Stimulated activated naive CD8-positive, alpha-beta T cell treated with anti-CD3 and anti-CD28 coated beads, Interleukin-15, Interleukin-2, amounts not matched to agents 100 ng/mL and 50 ng/mL, for 24 hours (primary cell): ENCODE data around the gene SLC17A2.
A peak's percentile ranks its signal among the peaks of the same experiment; 100 is the strongest.
"Not testable (repeated sequence)": the region's sequence is repeated elsewhere in the genome, so short reads cannot be mapped to it uniquely, and the experiment has no call there.

Experiments
- H3K27ac Mint-ChIP-seq: one replicate; pipeline ENCODE4 v1.8.0; 2021; ENCODE audit warnings: mild to moderate bottlenecking, mixed read lengths
- H3K27me3 Mint-ChIP-seq: one replicate; pipeline ENCODE4 v1.8.0; 2021; ENCODE audit warnings: mixed read lengths
- H3K36me3 Mint-ChIP-seq: one replicate; pipeline ENCODE4 v1.8.0; 2021; ENCODE audit warnings: low read depth, mixed read lengths
- H3K4me1 Mint-ChIP-seq: one replicate; pipeline ENCODE4 v1.8.0; 2021; ENCODE audit warnings: low read depth, mixed read lengths
- H3K4me3 Mint-ChIP-seq: one replicate; pipeline ENCODE4 v1.8.0; 2021; ENCODE audit warnings: mild to moderate bottlenecking, mixed read lengths
- H3K9me3 Mint-ChIP-seq: one replicate; pipeline ENCODE4 v1.8.0; 2021; ENCODE audit warnings: mixed read lengths

SLC17A2 gene

DNA sequence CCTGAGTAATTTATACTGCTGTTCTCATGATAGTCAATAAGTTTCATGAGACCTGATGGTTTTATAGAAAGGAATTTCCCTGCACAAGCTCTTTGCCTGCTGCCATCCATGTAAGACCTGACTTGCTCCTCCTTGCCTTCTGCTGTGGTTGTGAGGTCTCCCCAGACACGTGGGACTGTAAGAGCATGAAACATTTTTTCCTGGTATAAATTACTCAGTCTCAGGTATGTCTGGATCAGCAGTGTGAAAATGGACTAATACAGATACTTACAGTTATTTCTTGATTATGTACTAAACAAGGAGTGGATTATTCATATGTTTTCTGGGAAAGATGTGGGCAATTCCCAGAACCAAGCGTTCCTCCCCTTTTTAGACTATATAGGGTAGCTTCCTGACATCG, 30.2 kb upstream of the SLC17A2 start:
- Mint-ChIP-seq H3K9me3 (peaks cover 24% of the 10 kb centered on the region), H3K27me3 (no peaks in the 10 kb centered on the region), H3K4me1 (peaks cover 73% of the 10 kb centered on the region), H3K27ac (peak overlapping the region; percentile 96), H3K36me3 (peaks cover 32% of the 10 kb centered on the region), H3K4me3 (peak overlapping the region; percentile 12)

DNA sequence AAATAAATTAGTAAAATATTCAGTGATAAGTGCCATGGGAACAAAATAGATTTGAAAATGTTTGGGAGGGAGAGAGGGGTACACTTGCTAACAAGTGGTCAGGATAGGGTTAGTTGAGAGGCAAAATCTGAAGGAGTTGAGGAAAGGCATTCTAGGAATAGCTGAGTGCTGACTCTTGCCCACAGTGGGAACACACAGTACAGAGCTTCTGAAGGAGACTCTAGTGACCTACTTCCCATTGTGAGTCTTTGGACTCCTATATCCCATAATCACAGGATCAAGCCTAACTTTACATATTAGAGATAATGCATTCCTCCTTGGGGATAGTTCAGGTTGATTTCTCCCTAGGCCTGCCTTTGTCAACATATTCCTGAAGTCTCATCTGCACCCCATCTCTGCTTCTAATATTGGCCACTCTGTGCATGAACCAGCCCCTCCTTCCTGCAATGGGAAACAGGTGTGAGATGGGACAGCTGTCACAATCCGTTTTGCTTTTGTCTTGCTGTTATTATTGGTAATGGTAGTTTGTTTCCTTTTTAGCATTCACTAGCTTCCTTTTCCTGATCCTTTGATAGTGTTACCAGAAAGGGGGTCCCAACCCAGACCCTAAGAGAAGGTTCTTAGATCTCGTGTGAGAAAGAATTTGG, 29.5 kb upstream of the SLC17A2 start:
- peak overlapping the region; percentile 24 for H3K4me3 Mint-ChIP-seq

DNA sequence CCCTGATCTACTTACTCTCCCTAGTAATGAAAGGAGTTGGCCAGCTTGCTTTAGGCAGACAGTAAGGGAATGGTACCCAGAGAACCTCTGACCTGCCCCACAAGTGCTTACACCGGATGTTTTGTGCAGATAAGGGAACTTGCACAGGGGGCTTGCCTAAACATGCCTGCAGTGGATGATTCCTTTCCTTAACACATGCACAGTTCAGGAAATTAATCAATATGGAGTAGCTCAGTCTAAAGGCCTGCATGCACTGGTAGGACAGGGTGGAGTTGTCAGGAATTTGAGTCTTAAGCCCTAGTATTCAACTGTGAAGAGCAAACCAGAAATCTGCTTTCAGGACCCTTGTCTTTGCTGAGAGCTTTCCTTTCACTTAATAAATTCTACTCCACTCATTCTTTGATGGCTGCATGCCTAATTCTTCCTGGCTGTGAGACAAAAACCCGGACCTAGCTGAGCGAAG, 28.2 kb upstream of the SLC17A2 start:
- peaks cover 22% of the 10 kb centered on the region for H3K36me3 Mint-ChIP-seq
- peak overlapping the region; percentile 33 for H3K27ac Mint-ChIP-seq
- no peaks in the 10 kb centered on the region for H3K27me3 Mint-ChIP-seq
- H3K9me3 Mint-ChIP-seq, result peaks cover 24% of the 10 kb centered on the region
- H3K4me3 Mint-ChIP-seq, result peak overlapping the region; percentile 52
- peaks cover 53% of the 10 kb centered on the region for H3K4me1 Mint-ChIP-seq

More for the DNA sequence above, 29.5 kb upstream of the SLC17A2 start:
- Mint-ChIP-seq H3K36me3 (peaks cover 32% of the 10 kb centered on the region), H3K27me3 (no peaks in the 10 kb centered on the region), H3K4me1 (peaks cover 66% of the 10 kb centered on the region), H3K27ac (peak overlapping the region; percentile 76), H3K9me3 (peaks cover 24% of the 10 kb centered on the region)

DNA sequence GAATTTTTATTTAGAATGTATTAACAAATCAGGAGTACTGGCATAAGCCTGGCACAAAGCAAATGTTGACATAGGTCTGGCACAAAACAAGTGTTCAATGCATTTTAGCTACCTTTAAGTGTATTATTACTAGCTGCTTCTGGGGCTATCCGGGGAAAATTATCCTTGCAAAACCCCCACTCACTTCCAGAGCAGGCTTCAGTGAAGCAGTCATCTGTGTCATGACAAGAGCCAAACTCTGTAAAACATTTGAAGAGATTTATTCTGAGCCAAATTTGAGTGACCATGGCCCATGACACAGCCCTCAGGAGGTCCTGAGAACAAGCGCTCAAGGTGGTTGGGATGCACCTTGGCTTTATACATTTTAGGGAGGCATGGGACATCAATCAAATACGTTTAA, 25.7 kb upstream of the SLC17A2 start:
- peaks cover 22% of the 10 kb centered on the region for H3K9me3 Mint-ChIP-seq
- no peak overlapping the region for H3K27ac Mint-ChIP-seq
- no peaks in the 10 kb centered on the region for H3K27me3 Mint-ChIP-seq
- peaks cover 16% of the 10 kb centered on the region for H3K36me3 Mint-ChIP-seq
- peaks cover 33% of the 10 kb centered on the region for H3K4me1 Mint-ChIP-seq
- H3K4me3 Mint-ChIP-seq, result no peak overlapping the region

DNA sequence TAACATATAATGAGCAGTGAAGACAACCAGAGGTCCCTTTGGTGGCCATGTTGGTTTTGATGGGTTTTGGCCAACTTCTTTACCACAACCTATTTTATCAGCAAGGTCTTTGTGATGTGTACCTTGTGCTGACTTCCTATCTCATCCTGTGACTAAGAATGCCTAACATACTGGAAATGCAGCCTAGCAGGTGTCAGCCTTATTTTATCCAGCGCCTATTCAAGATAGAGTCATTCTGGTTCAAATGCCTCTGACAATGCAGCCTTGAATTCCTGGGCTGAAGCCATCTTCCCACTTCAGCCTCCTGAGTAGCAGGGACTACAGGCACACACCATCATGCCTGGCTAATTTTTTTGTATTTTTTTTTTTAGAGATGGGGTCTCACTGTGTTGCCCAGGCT, 24.3 kb upstream of the SLC17A2 start:
- peaks cover 18% of the 10 kb centered on the region for H3K4me1 Mint-ChIP-seq
- peaks cover 19% of the 10 kb centered on the region for H3K9me3 Mint-ChIP-seq
- no peaks in the 10 kb centered on the region for H3K27me3 Mint-ChIP-seq
- H3K4me3 Mint-ChIP-seq, result no peak overlapping the region
- H3K27ac Mint-ChIP-seq, result no peak overlapping the region
- peaks cover 9% of the 10 kb centered on the region for H3K36me3 Mint-ChIP-seq

DNA sequence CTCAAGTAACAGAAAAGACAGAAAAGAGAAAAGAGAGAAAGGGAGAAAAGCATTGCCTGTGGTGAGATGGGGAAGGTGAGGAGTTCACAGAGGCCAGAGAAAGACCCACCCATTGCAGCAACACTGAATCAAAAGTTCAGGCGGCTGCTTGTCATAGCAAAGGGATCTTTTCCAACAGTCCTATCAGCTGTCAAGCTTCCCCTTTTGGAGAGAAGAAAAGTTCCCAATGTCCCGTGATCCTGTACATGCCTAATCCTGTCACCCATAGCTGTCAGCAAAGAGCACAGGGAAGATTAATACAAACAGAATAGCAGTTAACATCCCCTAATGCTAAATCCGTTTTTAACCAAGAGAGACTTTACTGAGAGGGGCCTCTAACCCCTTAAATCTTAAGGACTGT, 23.2 kb upstream of the SLC17A2 start:
- Mint-ChIP-seq H3K4me3 (no peak overlapping the region), H3K27ac (no peak overlapping the region), H3K9me3 (peaks cover 9% of the 10 kb centered on the region), H3K36me3 (peaks cover 3% of the 10 kb centered on the region), H3K4me1 (peaks cover 8% of the 10 kb centered on the region), H3K27me3 (no peaks in the 10 kb centered on the region)

DNA sequence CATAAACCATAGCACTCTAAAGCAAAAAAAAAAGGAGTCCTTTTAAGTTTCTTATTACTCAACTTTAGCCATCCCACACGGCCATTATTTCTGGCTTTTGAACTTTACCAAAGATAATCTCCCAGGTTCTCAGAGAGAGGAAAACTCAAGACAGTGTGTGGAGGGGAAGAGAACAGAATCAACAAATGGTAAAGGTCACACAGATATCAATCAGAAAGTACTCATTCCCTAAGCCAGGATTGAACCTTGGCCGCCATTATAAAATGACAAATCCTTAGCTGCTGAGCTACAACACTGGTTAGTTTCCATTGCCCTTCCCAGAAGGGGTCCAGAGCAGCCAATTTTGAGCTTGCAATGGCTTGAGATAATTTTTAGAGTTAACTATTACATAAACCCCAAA, 22.0 kb upstream of the SLC17A2 start:
- no peaks in the 10 kb centered on the region for H3K4me1 Mint-ChIP-seq
- H3K4me3 Mint-ChIP-seq, result no peak overlapping the region
- H3K9me3 Mint-ChIP-seq, result peaks cover 5% of the 10 kb centered on the region
- H3K27ac Mint-ChIP-seq, result no peak overlapping the region
- H3K36me3 Mint-ChIP-seq, result no peaks in the 10 kb centered on the region
- H3K27me3 Mint-ChIP-seq, result no peaks in the 10 kb centered on the region

DNA sequence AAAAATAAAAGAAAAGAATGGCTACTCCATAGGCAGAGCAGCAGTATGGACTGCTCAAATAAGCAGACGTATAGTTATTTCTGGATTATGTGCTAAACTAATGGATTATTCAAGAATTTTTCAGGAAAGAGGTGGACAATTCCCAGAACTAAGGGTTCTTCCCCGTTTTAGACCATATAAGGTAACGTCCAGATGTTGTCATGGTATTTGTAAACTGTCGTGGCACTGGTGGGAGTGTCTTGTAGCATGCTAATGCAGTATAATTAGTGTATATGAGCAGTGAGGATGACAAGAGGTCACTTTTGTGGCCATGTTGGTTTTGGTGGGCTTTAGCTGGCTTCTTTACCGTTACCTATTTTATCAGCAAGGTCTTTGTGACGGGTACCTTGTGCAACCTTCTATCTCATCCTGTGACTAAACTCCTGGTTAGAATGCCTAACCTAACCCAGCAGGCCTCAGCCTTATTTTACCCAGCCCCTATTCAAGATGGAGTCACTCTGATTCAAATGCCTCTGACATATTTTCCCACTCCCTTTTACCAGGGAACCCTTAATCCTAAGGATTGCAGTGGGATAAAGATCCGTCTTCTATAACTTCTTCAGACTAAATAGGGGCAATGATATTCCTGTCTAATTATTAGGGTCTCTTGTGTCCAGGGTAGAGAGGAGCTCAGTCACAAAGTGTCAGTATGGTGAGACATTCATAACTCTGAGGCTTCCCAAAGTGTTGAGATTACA, 21.0 kb upstream of the SLC17A2 start:
- peaks cover 5% of the 10 kb centered on the region for H3K9me3 Mint-ChIP-seq
- H3K4me3 Mint-ChIP-seq, result no peak overlapping the region
- no peak overlapping the region for H3K27ac Mint-ChIP-seq
- H3K36me3 Mint-ChIP-seq, result no peaks in the 10 kb centered on the region
- peaks cover 6% of the 10 kb centered on the region for H3K4me1 Mint-ChIP-seq
- H3K27me3 Mint-ChIP-seq, result no peaks in the 10 kb centered on the region

DNA sequence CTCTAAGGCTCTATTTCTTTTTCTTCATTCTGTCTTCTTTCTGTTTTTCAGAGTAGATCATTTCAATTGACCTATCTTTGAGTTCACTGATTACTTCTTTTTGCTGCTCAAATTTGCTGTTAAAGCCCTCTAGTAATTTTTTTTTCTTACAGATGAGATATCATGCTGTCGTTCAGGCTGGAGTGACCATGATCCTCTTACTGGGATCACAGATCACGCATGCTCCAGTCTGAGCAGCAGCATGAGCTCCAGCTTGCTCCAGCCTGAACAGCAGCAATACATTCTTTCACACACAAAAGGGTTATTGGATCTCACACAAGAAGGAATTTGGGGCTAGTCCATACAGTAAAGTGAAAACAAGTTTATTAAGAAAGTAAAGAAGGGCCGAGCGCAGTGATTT, 19.8 kb upstream of the SLC17A2 start:
- Mint-ChIP-seq H3K27ac (no peak overlapping the region), H3K9me3 (peaks cover 12% of the 10 kb centered on the region), H3K27me3 (no peaks in the 10 kb centered on the region), H3K36me3 (peaks cover 7% of the 10 kb centered on the region), H3K4me3 (no peak overlapping the region), H3K4me1 (peaks cover 14% of the 10 kb centered on the region)

DNA sequence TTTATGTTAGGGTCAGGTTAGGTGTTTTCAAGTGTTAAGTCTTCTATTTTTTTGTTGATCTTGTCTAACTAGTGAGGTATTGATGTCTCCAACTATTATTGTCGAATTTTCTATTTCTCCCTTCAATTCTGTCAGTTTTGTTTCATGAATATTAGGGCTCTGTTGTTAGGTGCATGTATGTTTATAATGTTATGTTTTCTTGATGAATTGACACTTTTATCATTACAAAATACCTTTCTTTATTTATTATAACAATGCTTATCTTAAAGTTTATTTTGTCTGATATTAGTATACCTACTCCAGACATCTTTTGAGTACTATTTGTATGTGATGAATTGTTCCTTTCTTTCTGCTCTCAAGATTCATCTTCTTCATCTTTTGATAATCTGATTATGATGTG, 19.2 kb upstream of the SLC17A2 start:
- H3K9me3 Mint-ChIP-seq, result peaks cover 15% of the 10 kb centered on the region
- no peak overlapping the region for H3K4me3 Mint-ChIP-seq
- peaks cover 7% of the 10 kb centered on the region for H3K36me3 Mint-ChIP-seq
- peaks cover 20% of the 10 kb centered on the region for H3K4me1 Mint-ChIP-seq
- no peaks in the 10 kb centered on the region for H3K27me3 Mint-ChIP-seq
- H3K27ac Mint-ChIP-seq, result no peak overlapping the region

DNA sequence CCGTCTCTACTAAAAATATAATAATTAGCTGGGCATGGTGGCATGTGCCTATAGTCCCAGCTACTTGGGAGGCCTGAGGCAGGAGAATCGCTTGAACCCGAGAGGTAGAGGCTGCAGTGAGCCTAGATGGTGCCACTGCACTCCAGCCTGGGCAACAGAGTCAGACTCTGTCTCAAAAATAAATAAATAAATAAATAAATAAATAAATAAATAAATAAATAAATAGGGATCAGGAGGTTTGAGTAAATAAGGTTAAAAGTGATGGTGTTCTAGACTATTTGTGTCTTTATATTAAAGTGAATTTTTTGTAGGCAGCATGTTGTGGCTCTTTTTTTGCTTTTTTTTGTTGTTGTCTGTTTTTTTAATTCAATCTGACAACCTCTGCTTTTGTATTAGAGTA, 17.0 kb upstream of the SLC17A2 start:
- H3K27ac Mint-ChIP-seq, H3K27me3 Mint-ChIP-seq, H3K36me3 Mint-ChIP-seq, H3K4me3 Mint-ChIP-seq: not testable (repeated sequence)
- peaks cover 15% of the 10 kb centered on the region for H3K9me3 Mint-ChIP-seq
- peaks cover 22% of the 10 kb centered on the region for H3K4me1 Mint-ChIP-seq

DNA sequence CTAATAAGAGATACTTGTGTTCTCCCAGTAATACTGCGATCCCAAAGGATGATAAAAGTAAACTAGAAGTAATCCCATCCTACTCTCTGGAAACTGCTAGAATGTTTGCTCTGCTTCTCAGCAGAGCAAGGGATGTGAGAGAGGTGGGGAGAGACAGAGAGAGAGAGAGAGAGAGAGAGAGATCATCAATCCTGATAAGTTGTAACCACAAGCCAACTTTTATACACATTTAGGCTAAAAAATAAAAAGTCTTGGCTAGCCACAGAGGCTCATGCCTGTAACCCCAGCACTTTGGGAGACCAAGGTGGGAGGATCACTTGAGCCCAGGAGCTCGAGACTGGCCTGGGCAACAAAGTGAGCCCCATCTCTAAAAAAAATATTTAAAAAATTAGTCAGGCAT, 16.1 kb upstream of the SLC17A2 start:
- H3K36me3 Mint-ChIP-seq, result peaks cover 7% of the 10 kb centered on the region
- peaks cover 22% of the 10 kb centered on the region for H3K4me1 Mint-ChIP-seq
- H3K4me3 Mint-ChIP-seq, result no peak overlapping the region
- H3K27ac Mint-ChIP-seq, result no peak overlapping the region
- H3K9me3 Mint-ChIP-seq, result peaks cover 15% of the 10 kb centered on the region
- H3K27me3 Mint-ChIP-seq, result peaks cover 3% of the 10 kb centered on the region

DNA sequence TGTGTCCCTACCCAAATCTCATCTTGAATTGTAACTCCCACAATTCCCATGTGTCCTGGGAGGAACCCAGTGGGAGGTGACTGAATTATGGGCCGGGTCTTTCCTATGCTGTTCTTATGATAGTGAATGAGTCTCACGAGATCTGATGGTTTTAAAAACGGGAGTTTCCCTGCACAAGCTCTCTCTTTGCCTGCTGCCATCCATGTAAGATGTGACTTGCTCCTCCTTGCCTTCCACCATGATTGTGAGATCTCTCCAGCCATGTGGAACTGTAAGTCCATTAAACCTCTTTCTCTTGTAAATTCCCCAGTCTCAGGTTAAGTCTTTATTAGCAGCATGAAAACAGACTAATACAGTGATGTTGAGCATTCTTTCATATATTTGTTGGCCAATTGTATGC, 15.2 kb upstream of the SLC17A2 start:
- not testable (repeated sequence) for H3K27ac Mint-ChIP-seq, H3K36me3 Mint-ChIP-seq, H3K4me3 Mint-ChIP-seq, H3K27me3 Mint-ChIP-seq
- peaks cover 15% of the 10 kb centered on the region for H3K9me3 Mint-ChIP-seq
- H3K4me1 Mint-ChIP-seq, result peaks cover 22% of the 10 kb centered on the region

DNA sequence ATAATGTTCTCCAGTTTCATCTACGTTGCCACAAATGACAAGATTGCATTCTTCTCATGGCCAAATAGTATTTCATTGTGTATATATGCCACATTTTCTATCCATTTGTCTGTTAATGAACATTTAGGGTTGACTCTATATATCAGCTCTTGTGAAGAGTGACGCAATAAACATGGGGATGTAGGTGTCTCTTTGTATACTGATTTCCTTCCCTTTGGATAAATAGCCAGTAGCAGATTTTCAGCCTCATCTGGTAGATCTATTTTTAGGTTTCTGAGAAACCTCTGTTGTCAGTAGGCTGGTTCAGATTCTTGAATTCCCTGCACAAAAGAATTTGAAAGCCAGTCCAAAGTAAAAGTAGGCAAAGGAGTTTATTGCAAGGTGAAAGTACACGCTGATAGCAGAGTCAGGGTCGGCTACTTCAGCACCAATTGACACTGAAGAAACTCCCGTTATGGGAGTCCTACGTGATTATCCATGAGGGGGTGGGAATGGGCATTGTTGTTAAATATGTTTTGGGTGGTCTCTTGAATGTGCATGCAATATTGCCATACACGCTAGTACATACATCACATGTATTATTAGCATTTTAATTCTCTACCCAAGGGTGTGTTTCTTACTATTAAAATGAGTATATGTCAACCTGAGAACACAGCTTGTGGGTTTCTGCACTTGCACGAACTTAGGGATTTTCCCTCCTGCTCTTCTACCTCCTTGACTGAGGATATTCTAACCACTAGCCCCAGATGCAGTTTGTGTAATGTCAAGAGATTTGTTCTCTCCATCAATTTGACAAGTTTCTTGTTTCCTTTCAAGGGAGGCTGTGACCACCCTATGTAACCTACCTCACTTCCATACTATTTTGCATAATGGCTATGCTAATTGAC, 14.4 kb upstream of the SLC17A2 start:
- Mint-ChIP-seq H3K9me3 (peaks cover 11% of the 10 kb centered on the region), H3K4me1 (peaks cover 22% of the 10 kb centered on the region), H3K27ac (no peak overlapping the region), H3K27me3 (peaks cover 3% of the 10 kb centered on the region), H3K4me3 (no peak overlapping the region), H3K36me3 (peaks cover 7% of the 10 kb centered on the region)

DNA sequence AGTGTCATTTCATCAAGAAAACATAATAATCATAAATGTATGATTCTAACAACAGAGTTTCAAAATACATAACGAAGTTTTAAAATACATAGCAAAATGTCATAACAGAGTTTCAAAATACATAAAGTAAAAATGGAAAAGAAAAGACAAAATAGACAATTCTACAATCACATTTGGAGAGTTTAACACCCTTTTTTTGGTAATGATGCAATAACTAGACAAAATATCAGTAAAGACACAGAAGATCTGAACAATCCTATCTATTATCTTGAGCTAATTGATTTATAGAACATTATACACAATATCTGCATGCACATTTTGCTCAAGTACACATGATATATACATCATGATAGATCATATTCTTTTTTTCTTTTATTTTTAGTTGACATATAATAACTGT, 13.4 kb upstream of the SLC17A2 start:
- H3K27ac Mint-ChIP-seq, result no peak overlapping the region
- H3K4me1 Mint-ChIP-seq, result peaks cover 22% of the 10 kb centered on the region
- peaks cover 7% of the 10 kb centered on the region for H3K36me3 Mint-ChIP-seq
- H3K4me3 Mint-ChIP-seq, result no peak overlapping the region
- peaks cover 10% of the 10 kb centered on the region for H3K9me3 Mint-ChIP-seq
- H3K27me3 Mint-ChIP-seq, result peaks cover 3% of the 10 kb centered on the region
